HL-60/S4 (cell line): Measurements from ENCODE around the gene SPARC.

ENCODE experiments used
- in situ Hi-C: fragments of 300-500 bp; cut with MboI; formaldehyde crosslinking; loops from 2 replicates; pipeline ENCODE4 v1.14.3; 2022; ENCODE audit warnings: low sequenced_read_pairs

SPARC gene

GRCh38 chr5:151661968-151662732 is 24.6 kb downstream of the SPARC start:
- in situ Hi-C loops, result loop anchor here (10.0 kb wide), 1 partner anchor 73 kb away; no protein-coding TSS in a partner anchor

DNA sequence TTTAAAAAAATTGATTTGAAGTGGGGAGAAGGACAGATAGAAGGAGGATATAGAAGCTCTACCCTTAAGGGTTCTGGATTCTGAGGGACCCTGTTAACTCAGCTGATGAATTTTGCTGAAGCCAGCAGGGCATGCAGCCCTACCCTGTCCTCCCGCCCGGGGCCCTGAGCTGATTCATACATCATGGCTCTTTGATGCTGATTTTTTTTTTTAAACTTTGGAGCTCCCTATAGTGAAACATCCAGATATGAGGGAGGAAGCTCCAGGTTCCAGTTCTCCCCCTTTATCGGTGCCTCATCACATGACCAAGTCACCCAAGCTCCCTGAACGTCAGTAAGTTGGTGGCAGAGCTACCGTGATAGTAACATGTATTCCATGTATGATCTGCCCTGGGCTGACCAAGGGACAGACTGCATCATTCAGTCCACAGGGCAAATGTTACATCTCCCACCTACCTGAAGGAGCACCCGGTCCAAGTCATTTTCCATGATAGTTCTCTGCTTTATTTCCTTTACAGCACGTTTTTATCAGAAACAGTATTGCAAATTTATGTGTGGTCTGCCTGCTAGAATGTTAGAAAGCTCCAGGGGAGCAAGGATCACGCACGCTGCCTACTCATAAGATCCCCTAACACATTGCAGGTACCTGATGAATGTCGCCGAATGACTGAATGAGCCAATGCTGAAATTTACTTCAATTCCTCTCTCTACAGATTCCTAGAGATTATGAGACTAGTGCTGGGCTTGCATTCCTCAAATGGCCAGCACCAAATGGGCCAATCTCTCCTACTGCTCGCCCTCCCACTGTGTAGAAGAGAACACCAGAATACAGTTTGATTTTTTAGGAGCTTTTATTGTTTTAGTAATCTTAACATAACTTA is 25.9 kb downstream of the SPARC start:
- in situ Hi-C loops, result loop anchor here (10.0 kb wide), 1 partner anchor 74 kb away; no protein-coding TSS in a partner anchor

DNA sequence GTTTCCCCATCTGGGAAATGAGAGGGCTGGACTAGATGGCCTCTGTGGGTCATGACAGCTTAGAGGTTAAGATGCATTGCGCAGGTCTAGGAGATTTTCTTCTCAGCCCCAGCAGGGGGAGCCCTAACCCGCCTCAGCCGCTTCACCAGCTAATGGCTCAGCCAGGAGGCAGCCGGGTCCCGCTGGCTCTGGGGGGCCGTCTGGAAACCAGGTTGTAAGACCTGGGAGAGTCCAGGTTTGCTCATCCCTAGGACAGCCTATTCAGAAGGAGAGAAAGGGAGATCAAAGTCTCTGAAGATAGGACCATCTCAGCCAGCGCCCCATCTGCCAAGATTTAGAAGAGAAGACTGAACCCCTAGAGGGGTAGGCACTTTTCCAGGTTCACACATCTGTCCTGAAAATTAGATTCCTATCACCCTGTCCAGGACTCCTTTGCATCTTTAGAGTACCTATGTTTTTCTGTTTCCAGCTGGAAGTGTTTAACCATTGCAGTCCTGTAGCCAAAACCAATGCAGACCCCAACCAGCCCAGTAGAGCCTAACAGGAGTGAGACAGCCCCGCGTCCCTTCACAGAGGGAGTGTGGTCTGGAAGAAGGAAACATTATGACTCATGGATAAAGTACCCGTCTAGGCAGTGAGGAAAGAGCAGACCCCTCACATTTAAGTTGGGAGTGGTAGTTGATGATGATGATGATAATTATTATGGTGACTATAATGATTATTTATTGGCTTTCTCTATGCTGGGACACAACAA is 27.5 kb downstream of the SPARC start:
- in situ Hi-C loops, result no loop called here

- in situ Hi-C loops, result no loop called here
Measured at GRCh38 chr5:151657114-151657513, 29.6 kb downstream of the SPARC start.

GRCh38 chr5:151656311-151656710 is 30.4 kb downstream of the SPARC start:
- in situ Hi-C loops, result no loop called here

- in situ Hi-C loops, result no loop called here
Measured at GRCh38 chr5:151651997-151652645, 34.6 kb downstream of the SPARC start.

- in situ Hi-C loops, result no loop called here
Measured at GRCh38 chr5:151648988-151649387, 37.7 kb downstream of the SPARC start.

GRCh38 chr5:151648089-151648488 is 38.6 kb downstream of the SPARC start:
- in situ Hi-C loops, result no loop called here

DNA sequence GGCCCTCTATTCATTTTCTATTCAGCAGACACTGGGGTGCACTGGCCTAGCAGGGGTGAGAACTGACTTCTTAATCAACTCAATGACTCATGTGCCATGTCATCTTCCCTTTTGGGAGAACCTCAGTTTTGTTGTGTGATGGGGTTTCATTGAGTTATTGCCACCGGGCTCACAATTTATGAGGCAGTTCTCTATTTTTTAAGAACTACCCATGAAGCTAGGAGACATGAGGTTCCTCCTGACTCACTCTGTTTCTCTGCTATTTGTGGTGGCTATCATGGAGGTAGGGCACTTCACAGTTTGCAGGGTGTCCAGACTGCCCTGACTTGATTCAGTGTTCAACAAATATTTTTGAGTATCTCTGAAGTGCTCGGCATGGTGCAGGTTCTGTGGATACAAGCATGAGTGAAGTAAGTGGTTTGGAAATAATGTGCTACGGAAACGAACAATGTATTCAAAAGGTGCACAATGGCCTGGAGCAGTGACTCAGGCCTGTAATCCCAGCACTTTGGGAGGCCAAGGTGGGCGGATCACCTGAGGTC is 39.3 kb downstream of the SPARC start:
- in situ Hi-C loops, result no loop called here

GRCh38 chr5:151646334-151646733 is 40.4 kb downstream of the SPARC start:
- in situ Hi-C loops, result no loop called here

- in situ Hi-C loops, result no loop called here
Measured at GRCh38 chr5:151643388-151643787, 43.3 kb downstream of the SPARC start.

DNA sequence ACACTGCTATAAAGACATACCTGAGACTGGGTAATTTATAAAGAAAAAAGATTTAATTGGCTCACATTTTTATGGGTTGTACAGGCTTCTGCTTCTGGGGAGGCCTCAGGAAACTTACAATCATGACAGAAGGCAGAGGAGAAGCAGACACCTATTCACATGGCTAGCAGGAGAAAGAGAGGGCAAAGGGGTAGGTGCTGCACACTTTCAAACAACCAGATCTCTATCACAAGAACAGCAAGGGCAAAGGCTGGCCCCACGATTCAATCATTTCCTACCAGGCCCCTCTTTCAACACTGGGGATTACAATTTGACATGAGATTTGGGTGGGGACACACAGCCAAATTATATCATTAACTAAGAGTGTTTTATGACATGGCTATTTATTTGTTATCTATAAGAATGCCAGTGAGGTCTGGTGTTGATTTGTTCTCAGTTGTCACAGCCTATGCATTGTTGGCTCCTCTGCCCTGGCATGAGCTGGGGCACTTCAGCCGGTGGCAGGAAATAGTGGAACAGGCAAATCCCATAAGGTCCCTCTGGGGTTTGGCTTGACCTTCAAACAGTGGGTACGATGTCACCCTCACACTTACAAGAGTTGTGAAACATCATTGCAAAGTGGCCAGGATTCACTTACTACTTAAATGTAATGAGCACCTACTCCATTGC is 44.1 kb downstream of the SPARC start:
- in situ Hi-C loops, result no loop called here

DNA sequence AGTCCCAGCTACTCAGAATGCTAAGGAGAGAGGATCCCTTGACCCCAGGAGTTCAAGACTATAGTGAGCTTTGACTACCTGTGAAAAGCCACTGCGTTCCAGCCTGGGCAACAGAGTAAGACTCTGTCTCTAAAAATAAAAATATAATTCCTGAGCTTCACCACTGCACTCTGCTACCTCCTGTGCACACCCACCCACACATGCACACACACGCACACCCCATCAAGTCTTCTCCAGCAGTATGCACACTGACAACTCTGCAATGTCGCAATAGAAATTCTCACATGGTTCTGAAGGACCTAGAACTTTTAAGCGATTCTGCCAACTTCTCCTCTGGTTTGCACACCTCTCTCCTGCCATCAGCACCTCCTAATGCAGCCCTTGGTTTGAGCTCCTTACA is 48.1 kb downstream of the SPARC start:
- in situ Hi-C loops, result no loop called here

DNA sequence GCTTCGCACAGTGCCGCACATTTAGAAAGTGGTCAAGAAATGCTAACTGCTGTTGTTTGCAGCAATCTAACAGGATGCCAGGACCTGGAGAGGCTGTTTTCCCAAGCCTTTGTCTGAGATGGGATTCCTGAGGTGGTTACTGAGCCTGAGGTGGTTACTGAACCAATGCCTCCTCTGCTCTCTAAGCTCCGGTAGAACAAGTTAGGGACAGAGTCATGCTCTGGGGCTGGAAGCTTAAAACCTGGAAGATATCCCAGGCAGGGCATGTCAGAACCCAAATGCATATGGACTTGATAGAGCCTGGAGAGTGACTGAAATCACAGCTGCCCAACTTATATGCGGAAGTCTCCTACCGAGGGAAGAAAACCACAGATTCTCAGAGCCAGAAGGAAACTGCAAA is 49.0 kb downstream of the SPARC start:
- in situ Hi-C loops, result no loop called here

DNA sequence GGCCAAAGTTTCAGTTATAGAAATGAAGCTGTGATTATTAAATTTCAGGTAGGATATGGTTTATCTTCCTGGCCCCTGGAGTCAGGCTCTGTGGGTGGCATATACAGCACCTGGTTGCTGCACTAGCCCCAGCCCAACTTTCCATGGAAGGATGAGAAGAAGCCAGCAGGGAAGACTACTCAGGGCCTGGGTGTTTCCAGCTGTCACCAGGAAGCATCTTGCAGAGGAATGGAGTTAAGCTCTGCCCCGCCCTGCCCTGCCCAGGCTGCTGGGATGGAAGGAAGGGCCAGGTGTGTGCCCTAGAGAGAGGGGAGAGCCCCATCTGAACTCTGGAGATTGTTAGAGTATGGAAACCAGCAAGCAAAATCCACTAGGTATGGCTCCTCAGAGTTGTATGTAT is 52.8 kb downstream of the SPARC start:
- in situ Hi-C loops, result no loop called here

DNA sequence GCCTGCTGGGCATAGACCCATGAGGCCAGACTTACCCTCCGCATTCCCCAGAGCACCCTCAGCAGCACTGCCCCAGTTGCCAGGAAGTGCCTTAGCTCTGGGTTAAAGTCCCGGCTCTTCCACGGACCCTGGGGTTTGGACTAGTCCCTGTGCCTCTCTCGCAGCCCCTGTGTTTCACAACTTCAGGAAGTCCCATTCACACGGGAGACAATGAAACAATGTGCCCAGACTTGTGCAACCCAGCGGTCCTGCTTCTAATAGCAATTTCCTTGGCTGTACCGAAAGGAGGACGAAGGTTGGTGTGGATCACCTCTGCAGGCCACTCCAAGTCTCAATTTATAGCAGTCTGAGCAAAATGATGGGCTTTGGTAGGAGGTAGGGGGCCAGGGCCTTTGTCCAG is 53.8 kb downstream of the SPARC start:
- in situ Hi-C loops, result no loop called here

- in situ Hi-C loops, result no loop called here
Measured at GRCh38 chr5:151632524-151632923, 54.2 kb downstream of the SPARC start.

GRCh38 chr5:151631941-151632340 is 54.8 kb downstream of the SPARC start:
- in situ Hi-C loops, result no loop called here

DNA sequence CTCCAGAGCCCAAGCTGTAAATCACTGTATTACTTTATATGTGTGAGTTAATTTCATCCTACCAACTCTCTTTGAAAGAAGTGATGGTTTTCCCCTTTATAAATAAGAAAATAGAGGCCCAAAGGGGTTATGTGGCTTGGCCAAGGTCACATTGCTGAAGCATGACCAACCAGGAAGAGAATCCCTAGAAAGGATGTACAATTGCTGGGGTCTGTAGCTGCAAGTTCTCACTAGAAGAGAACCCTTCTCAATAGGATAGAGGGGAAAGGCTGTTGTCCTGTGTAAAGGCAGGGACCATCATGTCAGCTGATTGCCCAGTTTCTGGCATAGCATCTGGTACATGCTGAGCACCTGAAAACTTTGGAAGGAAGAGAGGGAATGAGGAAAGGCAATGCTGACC is 56.6 kb downstream of the SPARC start:
- in situ Hi-C loops, result no loop called here
